Endothelial cell of umbilical vein (primary cell): ENCODE data around the gene TMED7. TPM values are rescaled to one million over a fixed set of nuclear protein-coding genes. Genes with fewer than 3 reads are reported as not detected.

Experiments used
- BruUV-seq: library from RNA; stranded (reverse); fragments of 400-500 nt; replicated peaks from 2 replicates; lab custom pipeline; 2021; lab: Mats Ljungman, UMichigan
- CTCF ChIA-PET: fragments of 300-600, 350-600 bp; sonication (Branson Sonifier 250); formaldehyde crosslinking; loops from one replicate; lab custom pipeline; 2021; ENCODE audit warnings: antibody characterized with exemption, inconsistent platforms; lab: Charles Lee
- POLR2A ChIA-PET: fragments of 300-600, 350-600 bp; sonication (Branson Sonifier 250); formaldehyde crosslinking; loops from one replicate; lab custom pipeline; 2021; ENCODE audit warnings: antibody characterized with exemption, inconsistent platforms; lab: Charles Lee
- DNase-seq: peaks from one replicate; pipeline ENCODE4 v3.0.0-alpha.2; 2011; ENCODE audit warnings: low read depth, low spot score
- FAIRE-seq: peaks from 2 replicates; lab custom pipeline; 2011; peaks lifted over from hg19 to GRCh38; lab: Jason Lieb, UNC
- H2AFZ ChIP-seq: 2 replicates; pipeline ENCODE4 v1.6.0; 2012; ENCODE audit warnings: low read depth, low read length, control low read depth, inconsistent platforms
- H3K27ac ChIP-seq: 2 replicates; pipeline ENCODE4 v1.5.1; 2011; ENCODE audit warnings: low read depth, mild to moderate bottlenecking, control low read depth, low read length, moderate library complexity; ENCODE audit not compliant: insufficient read depth
- H3K27me3 ChIP-seq, 2 experiments: 2 replicates each; pipeline versions ENCODE4 v1.6.0 to v1.6.1; 2011; ENCODE audit warnings: low read length in 2 of 2, mixed read lengths in 1 of 2; ENCODE audit not compliant: control insufficient read depth in 2 of 2, insufficient read depth in 2 of 2
- H3K36me3 ChIP-seq, 2 experiments: 2 replicates in 1 of 2; 3 replicates in 1 of 2; pipeline ENCODE4 v1.5.1; 2011; ENCODE audit warnings: low read length in 2 of 2, mild to moderate bottlenecking in 1 of 2, moderate library complexity in 1 of 2; ENCODE audit not compliant: control insufficient read depth in 2 of 2, insufficient read depth in 2 of 2; ENCODE audit errors: extremely low read depth in 1 of 2
- H3K4me1 ChIP-seq: 3 replicates; pipeline ENCODE4 v1.5.1; 2011; ENCODE audit warnings: mild to moderate bottlenecking, low read length; ENCODE audit not compliant: control insufficient read depth, insufficient read depth; ENCODE audit errors: extremely low read depth
- H3K4me2 ChIP-seq: 2 replicates; pipeline ENCODE4 v1.6.1; 2011; ENCODE audit warnings: low read length, control low read depth, mixed read lengths; ENCODE audit not compliant: insufficient read depth
- H3K4me3 ChIP-seq, 3 experiments: fragments of 200-600 bp in 1 of 3; sonication (generic), shearing (Covaris generic) in 1 of 3; replicated peaks in 1 of 3; 2 replicates each; pipeline ENCODE4 v1.5.1; 2011 to 2016; ENCODE audit warnings: control low read depth in 3 of 3, low read length in 3 of 3, mild to moderate bottlenecking in 2 of 3, inconsistent platforms in 1 of 3, low read depth in 1 of 3, moderate library complexity in 1 of 3; ENCODE audit not compliant: insufficient read depth in 1 of 3
- H3K79me2 ChIP-seq: 2 replicates; pipeline ENCODE4 v1.6.0; 2012; ENCODE audit warnings: low read length, inconsistent platforms; ENCODE audit not compliant: control insufficient read depth, insufficient read depth
- H3K9ac ChIP-seq: replicated peaks from 2 replicates; pipeline ENCODE3; 2011; ENCODE audit warnings: low read length, control low read depth; ENCODE audit not compliant: insufficient read depth; ENCODE audit errors: extremely low read depth
- H3K9me1 ChIP-seq: replicated peaks from 3 replicates; pipeline ENCODE4 v1.6.0; 2011; ENCODE audit warnings: mild to moderate bottlenecking, low read length; ENCODE audit not compliant: control insufficient read depth, insufficient read depth; ENCODE audit errors: extremely low read depth
- H3K9me3 ChIP-seq: replicated peaks from 2 replicates; pipeline ENCODE4 v1.5.1; 2012; ENCODE audit warnings: low read length, inconsistent platforms; ENCODE audit not compliant: control insufficient read depth, insufficient read depth
- H4K20me1 ChIP-seq: replicated peaks from 2 replicates; pipeline ENCODE3; 2011; ENCODE audit warnings: mild to moderate bottlenecking, low read length; ENCODE audit not compliant: control insufficient read depth, insufficient read depth; ENCODE audit errors: extremely low read depth
- CTCF ChIP-seq, 2 donors: IDR thresholded peaks; 1 replicate in 1 of 2; 2 replicates in 1 of 2; pipeline ENCODE4 v1.5.1; 2011; ENCODE audit warnings: low read length in 2 of 2, mild to moderate bottlenecking in 2 of 2, moderate library complexity in 2 of 2, control low read depth in 1 of 2, inconsistent platforms in 1 of 2, low read depth in 1 of 2; ENCODE audit not compliant: insufficient read depth in 1 of 2; ENCODE audit errors: extremely low read depth in 1 of 2
- EZH2 ChIP-seq: IDR thresholded peaks from 2 replicates; pipeline ENCODE4 v1.6.1; 2012; ENCODE audit warnings: borderline replicate concordance, low read depth, mild to moderate bottlenecking, moderate library complexity, low read length, inconsistent platforms; ENCODE audit not compliant: severe bottlenecking
- FOS ChIP-seq: IDR thresholded peaks from 2 replicates; pipeline ENCODE4 v1.6.1; 2011; ENCODE audit warnings: mild to moderate bottlenecking, low read length, moderate library complexity, borderline replicate concordance; ENCODE audit not compliant: insufficient read depth
- GATA2 ChIP-seq: IDR thresholded peaks from 2 replicates; pipeline ENCODE4 v1.7.0; 2011; ENCODE audit warnings: low read depth, mild to moderate bottlenecking, moderate library complexity, mixed read lengths, low read length; ENCODE audit not compliant: insufficient read length, insufficient read depth
- JUN ChIP-seq: IDR thresholded peaks from 2 replicates; pipeline ENCODE4 v1.6.1; 2011; ENCODE audit warnings: borderline replicate concordance, low read depth; ENCODE audit not compliant: insufficient read length, insufficient read depth
- MAX ChIP-seq: IDR thresholded peaks from 2 replicates; pipeline ENCODE4 v1.6.1; 2011; ENCODE audit not compliant: insufficient read depth, insufficient read length
- MYC ChIP-seq: IDR thresholded peaks from one replicate; pipeline ENCODE4 v1.6.1; 2011; ENCODE audit warnings: mild to moderate bottlenecking, low read depth, low read length
- POLR2A ChIP-seq: IDR thresholded peaks from 2 replicates; pipeline ENCODE4 v1.6.1; 2012; ENCODE audit warnings: low read depth, mild to moderate bottlenecking, control low read depth, low read length
- POLR2AphosphoS5 ChIP-seq: IDR thresholded peaks from 2 replicates; pipeline ENCODE4 v1.6.1; 2012; ENCODE audit warnings: low read depth, mild to moderate bottlenecking, control low read depth, low read length, moderate library complexity; ENCODE audit not compliant: insufficient read depth
- dilution Hi-C: fragments of 300-500 bp; cut with MboI; formaldehyde crosslinking; loops from one replicate; pipeline ENCODE4 v1.15.0; 2019; ENCODE audit warnings: low sequenced_read_pairs; ENCODE audit not compliant: extremely low pct_ligation_motif_present
- intact Hi-C: fragments of 100-400 bp; cut with micrococcal nuclease; formaldehyde crosslinking; loops from one replicate; pipeline ENCODE4 v1.10.0; 2022
- polyA plus RNA-seq, 4 experiments: library from polyadenylated mRNA; depleted of rRNA in 3 of 4; stranded (reverse) in 3 of 4; unstranded in 1 of 4; fragments of >200 nt; gene quantifications; 2 replicates each; pipeline versions ENCODE4 v1.2.1 to v1.2.3, GENCODE V29; 2011 to 2012; ENCODE audit warnings: missing spikeins in 1 of 4
- total RNA-seq: library from RNA; stranded (reverse); gene quantifications from 2 replicates; pipeline ENCODE4 v1.2.3, GENCODE V29; 2021

Gene TMED7
- total and polyA plus RNA-seq, 2 donors (not counting 3 experiments of a cell fraction or from before 2014, with no cell fraction given), result 57.6 to 101 TPM

GRCh38 chr5:115626445-115626823 lies 598 bp upstream of the TMED7 start:
- Histone ChIP-seq H3K27me3 (no peaks in the 10 kb centered on the region), H4K20me1 (no peaks in the 10 kb centered on the region), H3K79me2 (peaks cover 44% of the 10 kb centered on the region), H2AFZ (peak overlapping the region; percentile 84), H3K9ac (peak overlapping the region; percentile 93), H3K36me3 (no peaks in the 10 kb centered on the region), H3K4me2 (peak overlapping the region; percentile 94), H3K9me3 (no peaks in the 10 kb centered on the region), H3K27ac (peak overlapping the region; percentile 49), H3K4me3 (peak overlapping the region; percentile 62 to 98 (median 86)), H3K4me1 (peaks cover 30% of the 10 kb centered on the region), H3K9me1 (peaks cover 2% of the 10 kb centered on the region)
- ChIA-PET CTCF (interaction anchor here (0.7 to 3.7 kb wide), 2 partner anchors 11 to 214 kb away, joined by 4 to 18 read pairs; no protein-coding TSS in a partner anchor), POLR2A (no interaction called here)
- dilution Hi-C loops, result no loop called here
- FAIRE-seq (no peak), DNase-seq (no peak)
- TF ChIP-seq EZH2, result no peak
- TF ChIP-seq GATA2, result no peak
- no peak for TF ChIP-seq MAX
- TF ChIP-seq POLR2AphosphoS5, result no peak
- no peak for TF ChIP-seq FOS
- TF ChIP-seq POLR2A, result no peak
- no peak for TF ChIP-seq CTCF (IDR thresholded peaks at IDR 0.05; ENCODE audit: extremely low read depth in 1 of 2, insufficient read depth in 1 of 2, low read depth in 1 of 2, low read length in 2 of 2)
- no peak for TF ChIP-seq JUN
- TF ChIP-seq MYC, result no peak
- intact Hi-C loops, result loop anchor here (1.0 to 5.0 kb wide), 3 partner anchors 82 to 406 kb away; partner anchors contain the start of genes ARL14EPL and FEM1C
- TSS peak; percentile 91 for BruUV-seq
